GM19238 (cell line): ENCODE measurements around the gene NEU3.

Experiments
- DNase-seq: peaks from one replicate; pipeline ENCODE4 v3.0.0; 2011; ENCODE audit warnings: low spot score; ENCODE audit not compliant: insufficient read length

NEU3 gene

GRCh38 chr11:75059299-75059698, 70.6 kb downstream of the NEU3 start:
- DNase-seq: no peak

DNA sequence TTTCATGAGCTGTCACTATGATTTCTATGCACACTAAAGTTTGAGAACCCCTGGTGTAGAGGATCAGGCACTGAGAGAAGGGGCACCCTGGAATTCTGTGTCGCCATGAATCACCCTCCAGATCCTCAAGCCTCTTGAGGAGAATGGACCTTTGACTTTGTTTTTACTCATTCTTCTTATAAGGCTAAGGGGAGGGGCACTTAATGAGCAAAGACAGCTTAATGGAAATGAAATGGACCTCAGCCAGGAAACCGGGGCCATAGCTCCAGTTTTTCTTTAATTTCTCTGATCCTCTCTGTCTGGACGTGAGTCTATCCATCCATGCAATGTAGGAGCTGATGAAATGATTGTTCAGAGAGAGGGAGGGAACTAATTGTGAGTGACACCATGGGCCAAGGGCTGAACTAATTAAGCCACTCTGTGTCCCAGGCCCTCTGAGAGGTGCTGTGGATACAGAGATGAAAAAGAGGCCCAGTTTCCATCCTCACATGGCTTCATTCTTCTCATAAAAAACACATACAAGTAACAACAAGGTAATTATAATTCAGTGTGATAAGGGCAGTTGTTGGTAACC, 75.1 kb downstream of the NEU3 start:
- no peak for DNase-seq

GRCh38 chr11:75066061-75066460, 77.3 kb downstream of the NEU3 start:
- no peak for DNase-seq
